ENCODE data around the gene FILIP1L. TPM values are rescaled to one million over a fixed set of nuclear protein-coding genes. Genes with fewer than 3 reads are reported as not detected.

The FILIP1L gene
- polyA plus RNA-seq, 1 experiment: 31.2 TPM

DNA sequence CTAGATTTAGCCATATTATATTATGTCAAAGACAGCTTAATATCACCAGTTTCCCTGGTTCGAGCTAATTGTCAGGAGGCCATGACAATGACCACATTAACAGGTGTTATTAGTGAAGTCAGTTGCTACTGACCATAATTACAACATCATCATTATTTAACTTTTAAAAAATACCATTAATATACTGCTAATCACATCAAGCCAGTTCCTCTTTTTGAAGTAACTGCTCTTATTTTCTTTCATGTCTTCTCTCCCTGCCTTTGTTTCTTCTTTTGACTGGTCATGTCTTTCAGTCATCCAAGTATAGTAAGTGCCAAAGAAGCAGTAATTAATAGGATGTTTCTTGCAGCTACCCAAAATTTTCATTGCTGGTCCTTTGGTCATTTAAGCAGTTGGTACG is 235.0 kb downstream of the FILIP1L start:
- TF ChIP-seq, protein P1, sequence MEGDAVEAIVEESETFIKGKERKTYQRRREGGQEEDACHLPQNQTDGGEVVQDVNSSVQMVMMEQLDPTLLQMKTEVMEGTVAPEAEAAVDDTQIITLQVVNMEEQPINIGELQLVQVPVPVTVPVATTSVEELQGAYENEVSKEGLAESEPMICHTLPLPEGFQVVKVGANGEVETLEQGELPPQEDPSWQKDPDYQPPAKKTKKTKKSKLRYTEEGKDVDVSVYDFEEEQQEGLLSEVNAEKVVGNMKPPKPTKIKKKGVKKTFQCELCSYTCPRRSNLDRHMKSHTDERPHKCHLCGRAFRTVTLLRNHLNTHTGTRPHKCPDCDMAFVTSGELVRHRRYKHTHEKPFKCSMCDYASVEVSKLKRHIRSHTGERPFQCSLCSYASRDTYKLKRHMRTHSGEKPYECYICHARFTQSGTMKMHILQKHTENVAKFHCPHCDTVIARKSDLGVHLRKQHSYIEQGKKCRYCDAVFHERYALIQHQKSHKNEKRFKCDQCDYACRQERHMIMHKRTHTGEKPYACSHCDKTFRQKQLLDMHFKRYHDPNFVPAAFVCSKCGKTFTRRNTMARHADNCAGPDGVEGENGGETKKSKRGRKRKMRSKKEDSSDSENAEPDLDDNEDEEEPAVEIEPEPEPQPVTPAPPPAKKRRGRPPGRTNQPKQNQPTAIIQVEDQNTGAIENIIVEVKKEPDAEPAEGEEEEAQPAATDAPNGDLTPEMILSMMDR (IDR thresholded peaks at IDR 0.05; ENCODE audit: insufficient read depth, low read depth, low read length): no peak
- ChIA-PET CTCF (no interaction called here), POLR2A (no interaction called here)
- no peaks in the 10 kb centered on the region for H3K27me3 ChIP-seq (ENCODE audit: control insufficient read depth, insufficient read depth, low read length)
- H3K4me3 ChIP-seq (ENCODE audit: low read depth, low read length): no peak overlapping the region
- DNase-seq (ENCODE audit: low read depth): no peak
- H3K36me3 ChIP-seq (ENCODE audit: control insufficient read depth, insufficient read depth, low read length): no peaks in the 10 kb centered on the region

DNA sequence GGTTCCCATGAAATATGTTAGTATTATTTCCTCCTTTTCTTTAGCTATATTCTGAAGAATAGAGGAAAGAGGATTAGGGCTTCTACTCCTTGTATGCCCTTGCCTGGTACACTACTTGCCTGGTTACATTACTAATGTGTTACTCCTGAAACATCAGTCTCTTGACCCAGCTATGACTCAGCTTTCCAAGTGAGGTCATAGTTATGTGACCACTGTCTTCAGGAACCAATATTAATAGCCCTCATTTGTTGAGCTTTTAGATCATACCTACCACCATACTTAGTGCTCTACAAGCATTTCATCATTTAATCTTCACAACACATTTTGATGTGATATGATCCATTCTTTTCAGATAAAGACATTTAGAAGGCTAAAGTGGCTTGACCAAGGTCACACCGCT is 236.3 kb downstream of the FILIP1L start:
- ChIA-PET POLR2A (no interaction called here), CTCF (interaction anchor here (0.9 to 1.1 kb wide), 2 partner anchors 11 to 48 kb away, joined by 3 read pairs; no protein-coding TSS in a partner anchor)

DNA sequence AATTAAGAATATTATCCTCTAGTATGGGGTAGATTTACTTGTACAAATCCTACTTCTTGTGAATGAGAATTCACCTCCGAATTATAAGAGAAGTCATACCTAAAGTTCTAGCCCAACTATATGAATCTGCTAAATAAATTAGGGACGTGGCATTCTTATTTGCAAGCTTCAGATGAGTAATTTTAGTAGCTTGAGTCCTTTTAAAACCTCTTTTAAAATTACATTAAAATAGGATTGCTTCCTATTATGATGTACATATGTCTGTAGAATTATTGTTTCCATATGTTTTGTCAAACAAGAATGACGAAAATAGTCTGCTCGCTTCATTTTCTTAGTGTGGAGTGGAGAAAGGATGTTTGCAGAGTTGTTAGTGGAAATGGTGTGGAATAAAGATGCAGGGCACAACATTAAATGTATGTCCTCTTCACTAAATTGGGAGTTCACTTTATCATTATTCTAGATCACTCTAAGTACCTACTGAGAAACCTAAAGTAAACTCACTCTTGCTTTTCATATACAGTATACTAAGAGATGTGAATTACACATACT is 237.2 kb downstream of the FILIP1L start:
- TF ChIP-seq, protein P1 (IDR thresholded peaks at IDR 0.05; ENCODE audit: insufficient read depth, low read depth, low read length): no peak
- CTCF ChIA-PET: interaction anchor here (0.9 kb wide), 1 partner anchor 48 kb away, joined by 3 read pairs; no protein-coding TSS in a partner anchor
- POLR2A ChIA-PET: no interaction called here
- no peak for DNase-seq (ENCODE audit: low read depth)
- H3K27me3 ChIP-seq (ENCODE audit: control insufficient read depth, insufficient read depth, low read length): no peaks in the 10 kb centered on the region
- H3K4me3 ChIP-seq (ENCODE audit: low read depth, low read length): no peak overlapping the region
- H3K36me3 ChIP-seq (ENCODE audit: control insufficient read depth, insufficient read depth, low read length): no peaks in the 10 kb centered on the region

More for the DNA sequence above, 236.3 kb downstream of the FILIP1L start:
- no peak for DNase-seq (ENCODE audit: low read depth)
- H3K4me3 ChIP-seq (ENCODE audit: low read depth, low read length): no peak overlapping the region
- no peaks in the 10 kb centered on the region for H3K27me3 ChIP-seq (ENCODE audit: control insufficient read depth, insufficient read depth, low read length)
- no peaks in the 10 kb centered on the region for H3K36me3 ChIP-seq (ENCODE audit: control insufficient read depth, insufficient read depth, low read length)
- TF ChIP-seq, protein P1 (IDR thresholded peaks at IDR 0.05; ENCODE audit: insufficient read depth, low read depth, low read length): no peak

DNA sequence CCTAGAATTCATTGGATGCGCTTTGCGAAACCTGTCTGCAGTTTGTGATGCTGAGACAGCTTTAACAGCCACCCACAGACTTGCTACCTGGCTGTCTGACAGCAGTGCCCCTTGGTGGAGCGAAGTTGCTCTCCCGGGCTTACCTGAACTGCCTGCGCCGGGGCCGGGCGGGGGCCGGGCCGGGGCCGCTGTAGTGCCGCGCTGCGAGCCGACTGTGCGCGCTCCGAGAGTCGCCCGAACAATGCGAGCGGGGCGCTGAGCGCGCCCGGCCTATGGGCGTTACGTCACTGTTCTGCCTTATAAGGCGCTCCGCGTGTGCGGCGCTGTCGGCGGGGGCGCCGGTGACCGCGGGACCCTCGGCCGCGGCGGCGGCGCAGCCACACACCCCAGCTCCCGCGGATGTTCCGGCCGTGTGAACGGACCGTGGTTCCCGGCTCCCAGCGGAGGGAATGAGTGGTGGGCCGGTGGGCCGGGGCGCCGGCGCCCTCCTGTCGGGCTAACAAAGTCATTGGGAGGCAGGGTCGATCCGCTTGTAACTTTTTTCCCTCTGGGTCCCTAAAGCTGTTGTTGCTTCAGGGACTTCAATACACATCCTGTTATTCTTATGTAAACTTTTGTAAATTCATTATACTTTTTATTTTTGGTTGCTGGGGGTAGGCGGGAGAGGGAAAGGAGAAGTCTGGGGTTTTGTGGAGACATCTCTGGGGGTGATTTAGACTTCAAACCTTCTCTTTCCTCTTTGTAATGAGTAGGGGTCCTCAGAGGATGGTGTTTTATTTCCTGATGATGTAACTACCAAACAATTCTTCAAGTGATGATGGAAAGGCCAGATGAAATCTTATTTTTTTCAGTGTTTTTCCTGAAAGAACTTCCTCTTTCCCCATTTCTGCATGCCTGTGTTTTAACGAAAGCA is 238.1 kb downstream of the FILIP1L start:
- no peaks in the 10 kb centered on the region for H3K36me3 ChIP-seq (ENCODE audit: control insufficient read depth, insufficient read depth, low read length)
- ChIA-PET CTCF (interaction anchor here (1.5 kb wide), 1 partner anchor 137 kb away, joined by 3 read pairs; no protein-coding TSS in a partner anchor), POLR2A (interaction anchor here (0.5 kb wide), 1 partner anchor 643 kb away, joined by 5 read pairs; no protein-coding TSS in a partner anchor)
- DNase-seq (ENCODE audit: low read depth): no peak
- TF ChIP-seq, protein P1 (IDR thresholded peaks at IDR 0.05; ENCODE audit: insufficient read depth, low read depth, low read length): no peak
- no peaks in the 10 kb centered on the region for H3K27me3 ChIP-seq (ENCODE audit: control insufficient read depth, insufficient read depth, low read length)
- peak overlapping the region; percentile 76 for H3K4me3 ChIP-seq (ENCODE audit: low read depth, low read length)

DNA sequence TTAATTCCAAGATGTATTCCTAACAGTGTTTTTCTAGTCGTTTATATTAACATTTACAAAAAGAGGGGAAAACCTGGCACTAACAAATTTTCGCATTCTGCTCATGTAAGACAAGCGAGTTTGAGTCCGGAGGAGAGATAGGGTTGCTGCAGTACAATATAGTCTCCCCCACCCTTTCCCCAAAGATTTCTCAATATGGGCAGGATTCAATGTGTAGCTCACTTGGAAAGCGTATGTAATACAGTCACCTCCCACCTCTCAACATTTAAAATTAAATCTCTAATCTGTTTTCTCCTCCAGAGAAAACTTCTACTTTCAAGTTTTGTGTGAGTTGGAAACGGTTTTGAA is 238.7 kb downstream of the FILIP1L start:
- Histone ChIP-seq H3K36me3 (ENCODE audit: control insufficient read depth, insufficient read depth, low read length) (0 out of 2 replicates have a peak, but pooled peaks cover 2% of the 10 kb centered on the region), H3K4me3 (ENCODE audit: low read depth, low read length) (peak overlapping the region; percentile 76), H3K27me3 (ENCODE audit: control insufficient read depth, insufficient read depth, low read length) (no peaks in the 10 kb centered on the region)
- CTCF ChIA-PET: interaction anchor here (0.8 to 1.5 kb wide), 2 partner anchors 138 to 378 kb away, joined by 3 read pairs; no protein-coding TSS in a partner anchor
- TF ChIP-seq, protein P1 (IDR thresholded peaks at IDR 0.05; ENCODE audit: insufficient read depth, low read depth, low read length): no peak
- POLR2A ChIA-PET: interaction anchor here (0.5 to 0.6 kb wide), 2 partner anchors 26 to 643 kb away, joined by 3 to 5 read pairs; no protein-coding TSS in a partner anchor
- no peak for DNase-seq (ENCODE audit: low read depth)
